Measurements from ENCODE around the gene INPP5F. TPM values are rescaled to one million over a fixed set of nuclear protein-coding genes. Genes with fewer than 3 reads are reported as not detected.

Gene INPP5F
- total and polyA plus RNA-seq, 2 of the 13 experiments (the other 11 are each of a cell fraction or from before 2014, with no cell fraction given): 12.5 to 15.7 TPM

DNA sequence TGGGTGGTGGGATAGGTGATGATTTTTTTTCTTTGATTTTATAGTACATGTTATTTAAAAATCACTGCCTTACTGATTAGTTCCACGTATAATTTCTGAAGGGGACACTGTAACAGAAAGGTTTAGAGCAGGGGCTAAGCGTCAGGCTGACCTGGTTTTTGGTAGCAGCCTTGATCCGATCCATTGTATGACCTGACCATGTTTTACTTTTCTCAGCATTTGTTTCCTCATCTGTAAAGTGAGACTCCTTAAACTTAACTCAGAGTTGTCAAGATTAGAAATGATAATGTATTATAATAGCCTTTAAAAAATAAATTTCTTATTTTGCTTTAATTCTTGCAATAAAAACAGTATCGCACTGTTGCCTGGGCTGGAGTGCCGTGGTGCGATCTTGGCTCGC is 23.6 kb downstream of the INPP5F start:
- TF ChIP-seq ZSCAN21 (CRISPR knock-in tag; IDR thresholded peaks at IDR 0.05; ENCODE audit: borderline replicate concordance): no peak
- TF ChIP-seq, protein P1, sequence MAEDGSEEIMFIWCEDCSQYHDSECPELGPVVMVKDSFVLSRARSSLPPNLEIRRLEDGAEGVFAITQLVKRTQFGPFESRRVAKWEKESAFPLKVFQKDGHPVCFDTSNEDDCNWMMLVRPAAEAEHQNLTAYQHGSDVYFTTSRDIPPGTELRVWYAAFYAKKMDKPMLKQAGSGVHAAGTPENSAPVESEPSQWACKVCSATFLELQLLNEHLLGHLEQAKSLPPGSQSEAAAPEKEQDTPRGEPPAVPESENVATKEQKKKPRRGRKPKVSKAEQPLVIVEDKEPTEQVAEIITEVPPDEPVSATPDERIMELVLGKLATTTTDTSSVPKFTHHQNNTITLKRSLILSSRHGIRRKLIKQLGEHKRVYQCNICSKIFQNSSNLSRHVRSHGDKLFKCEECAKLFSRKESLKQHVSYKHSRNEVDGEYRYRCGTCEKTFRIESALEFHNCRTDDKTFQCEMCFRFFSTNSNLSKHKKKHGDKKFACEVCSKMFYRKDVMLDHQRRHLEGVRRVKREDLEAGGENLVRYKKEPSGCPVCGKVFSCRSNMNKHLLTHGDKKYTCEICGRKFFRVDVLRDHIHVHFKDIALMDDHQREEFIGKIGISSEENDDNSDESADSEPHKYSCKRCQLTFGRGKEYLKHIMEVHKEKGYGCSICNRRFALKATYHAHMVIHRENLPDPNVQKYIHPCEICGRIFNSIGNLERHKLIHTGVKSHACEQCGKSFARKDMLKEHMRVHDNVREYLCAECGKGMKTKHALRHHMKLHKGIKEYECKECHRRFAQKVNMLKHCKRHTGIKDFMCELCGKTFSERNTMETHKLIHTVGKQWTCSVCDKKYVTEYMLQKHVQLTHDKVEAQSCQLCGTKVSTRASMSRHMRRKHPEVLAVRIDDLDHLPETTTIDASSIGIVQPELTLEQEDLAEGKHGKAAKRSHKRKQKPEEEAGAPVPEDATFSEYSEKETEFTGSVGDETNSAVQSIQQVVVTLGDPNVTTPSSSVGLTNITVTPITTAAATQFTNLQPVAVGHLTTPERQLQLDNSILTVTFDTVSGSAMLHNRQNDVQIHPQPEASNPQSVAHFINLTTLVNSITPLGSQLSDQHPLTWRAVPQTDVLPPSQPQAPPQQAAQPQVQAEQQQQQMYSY (CRISPR knock-in tag; IDR thresholded peaks at IDR 0.05): peak; percentile 58; the same call in 1 of the 2 replicates
- ChIA-PET POLR2A (interaction anchor here (0.7 kb wide), 1 partner anchor 24 kb away, joined by 4 read pairs; the partner anchor contains the start of gene INPP5F), CTCF (ENCODE audit: low intra/inter-chr PET ratio, low total read pairs) (interaction anchor here (2.4 kb wide), 1 partner anchor 110 kb away, joined by 22 read pairs; no protein-coding TSS in a partner anchor)
- no peak for DNase-seq (ENCODE audit: low spot score)
- H3K4me1 ChIP-seq (ENCODE audit: insufficient read depth, low read length): peaks cover 40% of the 10 kb centered on the region
- peaks cover 0 to 4% of the 10 kb centered on the region in 2 experiments; a peak in 2 of 5 replicates for H3K36me3 ChIP-seq (replicated peaks in 1 of 2; ENCODE audit: control insufficient read depth in 1 of 2, insufficient read depth in 2 of 2, low read length in 2 of 2)
- in situ Hi-C loops (cut with HindIII; ENCODE audit: extremely low pct_ligation_motif_present, low pct_unique_long_range_greater_than_20kb) (no loop called here), intact Hi-C loops (cut with micrococcal nuclease; ENCODE audit: unreplicated experiment) (no loop called here)
- no peak for FAIRE-seq
- no peaks in the 10 kb centered on the region for H3K27me3 ChIP-seq (ENCODE audit: control insufficient read depth in 1 of 2, insufficient read depth in 2 of 2, low read length in 2 of 2)
- H3K27ac ChIP-seq (ENCODE audit: extremely low read length, insufficient read depth, low read length): no peak overlapping the region
- H3K4me2 ChIP-seq (ENCODE audit: low read depth, low read length): no peak overlapping the region
- no peak overlapping the region for H3K4me3 ChIP-seq (replicated peaks in 1 of 3; ENCODE audit: insufficient read depth in 1 of 3, low read depth in 2 of 3, low read length in 3 of 3)
- no peak overlapping the region for H2AFZ ChIP-seq (ENCODE audit: low read length)
- peaks cover 29% of the 10 kb centered on the region for H3K79me2 ChIP-seq (ENCODE audit: insufficient read depth, low read length)
- ATAC-seq: no peak
- no peaks in the 10 kb centered on the region for H3K9me3 ChIP-seq (ENCODE audit: low read length)
- 97% methylated on average over 7 of the region's 7 CpGs for WGBS (ENCODE audit: low lambda C conversion rate)
- no peaks in the 10 kb centered on the region for H4K20me1 ChIP-seq (ENCODE audit: insufficient read depth, low read length)
- no TSS peak for BruUV-seq (replicated peaks)
- no peak overlapping the region for H3K9ac ChIP-seq (ENCODE audit: insufficient read depth, low read depth, low read length)
